Measurements from ENCODE around the gene ARMC10. TPM values are rescaled to one million over a fixed set of nuclear protein-coding genes. Genes with fewer than 3 reads are reported as not detected.

The ARMC10 gene
- total RNA-seq, 1 experiment from 2014 or later = 23.3 TPM

- ATAC-seq (no peak), DNase-seq (no peak)
- no peaks in the 10 kb centered on the region for H3F3A ChIP-seq (ENCODE audit: low read length, unreplicated experiment)
- H3K9me3 ChIP-seq (ENCODE audit: low read length) = no peaks in the 10 kb centered on the region
- H3K4me3 ChIP-seq (ENCODE audit: low read length) = no peak overlapping the region
- no peak overlapping the region for H3K27ac ChIP-seq (ENCODE audit: low read length)
- no peak overlapping the region for H3K4me2 ChIP-seq (ENCODE audit: low read length)
- ChIA-PET POLR2A (ENCODE audit: unreplicated experiment) (no interaction called here), CTCF (no interaction called here)
- no peaks in the 10 kb centered on the region for H3K9me2 ChIP-seq (replicated peaks; ENCODE audit: low read length)
- intact Hi-C loops (cut with micrococcal nuclease) = no loop called here
- peaks cover 4% of the 10 kb centered on the region; the same call in 1 of the 2 replicates for H3K4me1 ChIP-seq (ENCODE audit: insufficient read depth, low read length)
- H3K36me3 ChIP-seq (ENCODE audit: low read depth, low read length) = no peaks in the 10 kb centered on the region; the same call in 1 of the 2 replicates
- H2AFZ ChIP-seq (ENCODE audit: low read length) = no peak overlapping the region
- H3K9ac ChIP-seq (ENCODE audit: low read length) = no peak overlapping the region
- H3K27me3 ChIP-seq (ENCODE audit: low read length) = no peaks in the 10 kb centered on the region
- peaks cover 61% of the 10 kb centered on the region for H3K79me2 ChIP-seq (ENCODE audit: low read length)
- BruUV-seq (replicated peaks) = no TSS peak
- no peaks in the 10 kb centered on the region for H4K20me1 ChIP-seq (ENCODE audit: low read length)
- TF ChIP-seq EZH2phosphoT487 (IDR thresholded peaks at IDR 0.05; ENCODE audit: borderline replicate concordance, low read length) = no peak
- TF ChIP-seq EZH2 (IDR thresholded peaks at IDR 0.05; ENCODE audit: low read length, unreplicated experiment) = no peak
- TF ChIP-seq CTCF (conservative IDR thresholded peaks at IDR 0.05; ENCODE audit: low read depth, low read length) = no peak
Measured at GRCh38 chr7:103079836-103080235, 4.9 kb downstream of the ARMC10 start.

- BruUV-seq (replicated peaks) = no TSS peak
- no peak for ATAC-seq
- CTCF ChIA-PET = no interaction called here
Measured at GRCh38 chr7:103080923-103081322, 6.0 kb downstream of the ARMC10 start.

More at GRCh38 chr7:103080923-103081322, 6.0 kb downstream of the ARMC10 start:
- Histone ChIP-seq H3K27ac (ENCODE audit: low read length) (no peak overlapping the region), H3F3A (ENCODE audit: low read length, unreplicated experiment) (no peaks in the 10 kb centered on the region), H3K27me3 (ENCODE audit: low read length) (no peaks in the 10 kb centered on the region), H4K20me1 (ENCODE audit: low read length) (no peaks in the 10 kb centered on the region), H3K9me3 (ENCODE audit: low read length) (no peaks in the 10 kb centered on the region), H3K9ac (ENCODE audit: low read length) (no peak overlapping the region), H3K79me2 (ENCODE audit: low read length) (peaks cover 55% of the 10 kb centered on the region), H3K36me3 (ENCODE audit: low read depth, low read length) (no peaks in the 10 kb centered on the region; the same call in 1 of the 2 replicates), H2AFZ (ENCODE audit: low read length) (no peak overlapping the region), H3K4me1 (ENCODE audit: insufficient read depth, low read length) (peaks cover 4% of the 10 kb centered on the region; the same call in 1 of the 2 replicates), H3K9me2 (replicated peaks; ENCODE audit: low read length) (no peaks in the 10 kb centered on the region), H3K4me2 (ENCODE audit: low read length) (no peak overlapping the region), H3K4me3 (ENCODE audit: low read length) (no peak overlapping the region)
- no peak for DNase-seq
- intact Hi-C loops (cut with micrococcal nuclease) = no loop called here
- POLR2A ChIA-PET (ENCODE audit: unreplicated experiment) = no interaction called here
- TF ChIP-seq EZH2 (IDR thresholded peaks at IDR 0.05; ENCODE audit: low read length, unreplicated experiment) (no peak), EZH2phosphoT487 (IDR thresholded peaks at IDR 0.05; ENCODE audit: borderline replicate concordance, low read length) (no peak), CTCF (conservative IDR thresholded peaks at IDR 0.05; ENCODE audit: low read depth, low read length) (no peak)
